Measurements from ENCODE around the gene DOCK1.
A peak's percentile ranks its signal among the peaks of the same experiment; 100 is the strongest.

DOCK1 gene

DNA sequence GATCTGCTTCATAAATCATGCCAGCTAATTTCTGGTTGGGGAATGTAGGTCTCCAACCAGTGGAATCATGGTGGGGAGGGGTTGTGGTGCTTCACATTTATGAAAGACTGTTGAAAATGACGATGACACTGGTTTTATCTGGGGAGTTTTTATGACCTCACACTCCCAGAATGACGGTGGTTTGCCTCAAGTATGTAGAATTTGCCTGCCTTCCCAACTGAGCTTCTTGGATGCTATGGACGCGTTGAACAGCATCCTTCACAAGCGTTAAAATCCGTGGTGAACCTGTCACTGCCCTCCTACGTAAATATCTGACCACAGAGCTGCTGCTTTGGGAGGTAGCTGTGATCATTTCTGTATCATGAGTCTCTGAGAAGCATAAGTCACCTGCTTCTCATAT lies 287.9 kb downstream of the DOCK1 start:
- Histone ChIP-seq H2BK5ac (ENCODE audit: low read depth, low read length, poor library complexity, severe bottlenecking) (no peak overlapping the region), H3K4me3 (ENCODE audit: insufficient read depth in 1 of 2, low read depth in 1 of 2, low read length in 2 of 2) (no peak overlapping the region), H3K4me2 (ENCODE audit: low read length, poor library complexity, severe bottlenecking) (no peak overlapping the region), H3K27ac (ENCODE audit: low read length, poor library complexity, severe bottlenecking) (no peak overlapping the region), H3K9me3 (ENCODE audit: control insufficient read depth, low read length) (no peaks in the 10 kb centered on the region), H3K4me1 (ENCODE audit: control insufficient read depth, insufficient read depth, low read depth, low read length) (peaks cover 28% of the 10 kb centered on the region), H2AFZ (ENCODE audit: low read depth, low read length) (no peak overlapping the region), H2BK12ac (ENCODE audit: low read length in 2 of 2) (no peak overlapping the region), H2BK15ac (ENCODE audit: low read depth, poor library complexity, severe bottlenecking) (no peak overlapping the region), H2AK5ac (ENCODE audit: low read length, severe bottlenecking) (no peak overlapping the region), H4K8ac (ENCODE audit: low read length) (no peak overlapping the region), H3K14ac (ENCODE audit: low read length in 2 of 2) (no peak overlapping the region), H3K18ac (ENCODE audit: low read depth in 1 of 2, low read length in 2 of 2) (no peak overlapping the region), H3K36me3 (ENCODE audit: control insufficient read depth in 1 of 2, insufficient read depth in 2 of 2, low read depth in 1 of 2, low read length in 2 of 2) (peaks cover 0 to 14% of the 10 kb centered on the region in 2 experiments), H2BK120ac (ENCODE audit: low read depth, low read length) (no peak overlapping the region), H4K91ac (ENCODE audit: low read length) (no peak overlapping the region), H3K79me1 (replicated peaks; ENCODE audit: low read length, poor library complexity, severe bottlenecking) (peaks cover 16% of the 10 kb centered on the region), H3K27me3 (ENCODE audit: control insufficient read depth in 1 of 2, insufficient read depth in 1 of 2, low read length in 2 of 2) (peaks cover 0 to 19% of the 10 kb centered on the region in 2 experiments), H3K9ac (ENCODE audit: low read length) (no peak overlapping the region), H3K23ac (ENCODE audit: low read length in 2 of 2) (no peak overlapping the region), H3K4ac (ENCODE audit: low read depth in 1 of 2, low read length in 2 of 2) (no peak overlapping the region)
- 72% methylated on average over 7 of the region's 7 CpGs for WGBS
- DNase-seq: peak; percentile 22

DNA sequence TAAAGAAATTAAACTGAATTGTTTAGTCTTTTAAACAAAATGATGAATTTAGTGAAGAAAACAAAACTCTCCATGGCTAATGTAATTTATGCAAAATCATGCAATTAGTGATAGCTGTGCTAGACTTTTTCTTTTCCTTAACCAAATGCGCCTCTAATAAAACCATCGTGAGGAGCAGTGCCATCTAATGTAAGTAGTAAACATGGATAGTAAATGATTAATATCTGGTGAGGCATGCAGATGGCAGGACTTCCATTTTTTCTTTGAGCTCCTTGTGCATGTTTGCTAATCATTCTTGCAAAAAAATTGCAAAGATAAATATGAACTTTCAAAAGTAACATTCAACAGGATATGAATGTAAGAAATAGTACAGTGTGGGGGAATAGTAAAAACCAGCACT lies 288.9 kb downstream of the DOCK1 start:
- no CpG with 5 or more reads among the region's 2 CpGs for WGBS
- Histone ChIP-seq H3K4ac (ENCODE audit: low read depth in 1 of 2, low read length in 2 of 2) (no peak overlapping the region), H3K4me1 (ENCODE audit: control insufficient read depth, insufficient read depth, low read depth, low read length) (peaks cover 28% of the 10 kb centered on the region), H3K18ac (ENCODE audit: low read depth in 1 of 2, low read length in 2 of 2) (no peak overlapping the region), H4K91ac (ENCODE audit: low read length) (no peak overlapping the region), H2AFZ (ENCODE audit: low read depth, low read length) (no peak overlapping the region), H3K23ac (ENCODE audit: low read length in 2 of 2) (no peak overlapping the region), H4K8ac (ENCODE audit: low read length) (no peak overlapping the region), H3K14ac (ENCODE audit: low read length in 2 of 2) (no peak overlapping the region), H2BK15ac (ENCODE audit: low read depth, poor library complexity, severe bottlenecking) (no peak overlapping the region), H2BK5ac (ENCODE audit: low read depth, low read length, poor library complexity, severe bottlenecking) (no peak overlapping the region), H3K9ac (ENCODE audit: low read length) (no peak overlapping the region), H3K9me3 (ENCODE audit: control insufficient read depth, low read length) (no peaks in the 10 kb centered on the region), H3K79me1 (replicated peaks; ENCODE audit: low read length, poor library complexity, severe bottlenecking) (peaks cover 16% of the 10 kb centered on the region), H2AK5ac (ENCODE audit: low read length, severe bottlenecking) (no peak overlapping the region), H3K36me3 (ENCODE audit: control insufficient read depth in 1 of 2, insufficient read depth in 2 of 2, low read depth in 1 of 2, low read length in 2 of 2) (peaks cover 0 to 5% of the 10 kb centered on the region in 2 experiments), H3K4me2 (ENCODE audit: low read length, poor library complexity, severe bottlenecking) (no peak overlapping the region), H3K27me3 (ENCODE audit: control insufficient read depth in 1 of 2, insufficient read depth in 1 of 2, low read length in 2 of 2) (peaks cover 0 to 19% of the 10 kb centered on the region in 2 experiments), H2BK12ac (ENCODE audit: low read length in 2 of 2) (no peak overlapping the region), H3K27ac (ENCODE audit: low read length, poor library complexity, severe bottlenecking) (no peak overlapping the region), H2BK120ac (ENCODE audit: low read depth, low read length) (no peak overlapping the region), H3K4me3 (ENCODE audit: insufficient read depth in 1 of 2, low read depth in 1 of 2, low read length in 2 of 2) (no peak overlapping the region)
- DNase-seq: no peak

DNA sequence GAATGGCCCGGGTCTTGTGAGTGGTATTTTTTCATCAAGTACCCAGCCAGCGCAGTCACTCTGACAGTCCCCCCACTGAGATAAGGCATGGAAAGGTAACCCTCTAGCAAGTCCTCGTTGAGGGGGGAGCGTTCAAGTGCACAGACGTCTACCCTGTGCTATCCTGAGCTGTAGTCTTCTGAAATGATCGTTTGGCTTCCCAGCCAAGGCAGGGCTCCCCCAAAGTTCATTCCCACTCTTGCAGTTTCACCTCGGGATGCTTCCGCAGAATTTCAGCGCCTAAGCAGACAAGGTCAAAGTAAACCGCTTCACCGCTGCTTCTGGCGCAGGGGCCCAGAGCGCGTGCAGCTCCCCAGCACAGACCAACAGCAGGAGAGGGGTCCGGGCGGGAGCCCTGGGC lies 289.4 kb downstream of the DOCK1 start:
- no peak overlapping the region for H2BK120ac ChIP-seq (ENCODE audit: low read depth, low read length)
- H3K4ac ChIP-seq (ENCODE audit: low read depth in 1 of 2, low read length in 2 of 2): no peak overlapping the region
- H3K9me3 ChIP-seq (ENCODE audit: control insufficient read depth, low read length): no peaks in the 10 kb centered on the region
- H2BK15ac ChIP-seq (ENCODE audit: low read depth, poor library complexity, severe bottlenecking): no peak overlapping the region
- H3K4me2 ChIP-seq (ENCODE audit: low read length, poor library complexity, severe bottlenecking): peak overlapping the region; percentile 97
- H4K8ac ChIP-seq (ENCODE audit: low read length): no peak overlapping the region
- H3K4me1 ChIP-seq (ENCODE audit: control insufficient read depth, insufficient read depth, low read depth, low read length): peaks cover 28% of the 10 kb centered on the region
- no peak overlapping the region for H3K23ac ChIP-seq (ENCODE audit: low read length in 2 of 2)
- H3K27me3 ChIP-seq (ENCODE audit: control insufficient read depth in 1 of 2, insufficient read depth in 1 of 2, low read length in 2 of 2): peaks cover 0 to 19% of the 10 kb centered on the region in 2 experiments
- peak overlapping the region in 1 of 2 experiments; percentile 70 for H3K4me3 ChIP-seq (ENCODE audit: insufficient read depth in 1 of 2, low read depth in 1 of 2, low read length in 2 of 2)
- no peak overlapping the region for H2BK12ac ChIP-seq (ENCODE audit: low read length in 2 of 2)
- no peak overlapping the region for H3K9ac ChIP-seq (ENCODE audit: low read length)
- peaks cover 16% of the 10 kb centered on the region for H3K79me1 ChIP-seq (replicated peaks; ENCODE audit: low read length, poor library complexity, severe bottlenecking)
- 40% methylated on average over 16 of the region's 16 CpGs for WGBS
- H3K36me3 ChIP-seq (ENCODE audit: control insufficient read depth in 1 of 2, insufficient read depth in 2 of 2, low read depth in 1 of 2, low read length in 2 of 2): peaks cover 0 to 7% of the 10 kb centered on the region in 2 experiments
- H4K91ac ChIP-seq (ENCODE audit: low read length): no peak overlapping the region
- H3K14ac ChIP-seq (ENCODE audit: low read length in 2 of 2): no peak overlapping the region
- no peak for DNase-seq
- H3K18ac ChIP-seq (ENCODE audit: low read depth in 1 of 2, low read length in 2 of 2): peak overlapping the region in 1 of 2 experiments; percentile 11
- H2AFZ ChIP-seq (ENCODE audit: low read depth, low read length): no peak overlapping the region
- H2BK5ac ChIP-seq (ENCODE audit: low read depth, low read length, poor library complexity, severe bottlenecking): no peak overlapping the region
- no peak overlapping the region for H3K27ac ChIP-seq (ENCODE audit: low read length, poor library complexity, severe bottlenecking)
- no peak overlapping the region for H2AK5ac ChIP-seq (ENCODE audit: low read length, severe bottlenecking)

DNA sequence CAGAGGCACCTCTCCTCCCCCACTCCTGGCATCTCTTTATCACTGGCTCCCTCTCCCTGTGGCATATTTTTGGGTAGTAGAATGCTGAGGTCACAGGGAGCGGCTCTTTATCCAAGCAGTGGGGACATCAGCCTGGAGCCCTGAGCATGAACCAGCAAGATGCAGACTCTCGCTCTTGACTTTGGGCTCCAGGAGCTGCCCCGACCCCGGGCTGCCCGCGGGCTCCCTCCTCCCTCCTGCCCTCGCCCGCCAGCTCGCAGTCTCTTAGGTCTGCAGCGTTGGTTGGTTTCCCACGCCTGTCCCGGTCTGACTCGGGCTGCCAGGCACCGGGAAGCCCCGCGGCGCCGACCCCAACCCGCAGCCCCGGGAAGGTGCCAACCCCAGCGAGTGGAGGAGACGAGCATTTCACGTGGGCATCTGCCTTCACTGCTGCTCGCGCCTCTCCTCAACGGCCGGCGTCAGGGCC lies 289.8 kb downstream of the DOCK1 start:
- Histone ChIP-seq H3K4me3 (ENCODE audit: insufficient read depth in 1 of 2, low read depth in 1 of 2, low read length in 2 of 2) (peak overlapping the region; percentile 28 to 70), H3K4me1 (ENCODE audit: control insufficient read depth, insufficient read depth, low read depth, low read length) (peaks cover 28% of the 10 kb centered on the region), H3K9me3 (ENCODE audit: control insufficient read depth, low read length) (no peaks in the 10 kb centered on the region), H2BK12ac (ENCODE audit: low read length in 2 of 2) (no peak overlapping the region), H4K8ac (ENCODE audit: low read length) (no peak overlapping the region), H2BK120ac (ENCODE audit: low read depth, low read length) (no peak overlapping the region), H3K4me2 (ENCODE audit: low read length, poor library complexity, severe bottlenecking) (peak overlapping the region; percentile 97), H3K23ac (ENCODE audit: low read length in 2 of 2) (peak overlapping the region in 1 of 2 experiments; percentile 18), H2AFZ (ENCODE audit: low read depth, low read length) (no peak overlapping the region), H2AK5ac (ENCODE audit: low read length, severe bottlenecking) (no peak overlapping the region), H2BK15ac (ENCODE audit: low read depth, poor library complexity, severe bottlenecking) (no peak overlapping the region), H3K4ac (ENCODE audit: low read depth in 1 of 2, low read length in 2 of 2) (no peak overlapping the region), H3K36me3 (ENCODE audit: control insufficient read depth in 1 of 2, insufficient read depth in 2 of 2, low read depth in 1 of 2, low read length in 2 of 2) (peaks cover 0 to 12% of the 10 kb centered on the region in 2 experiments), H3K18ac (ENCODE audit: low read depth in 1 of 2, low read length in 2 of 2) (no peak overlapping the region), H3K9ac (ENCODE audit: low read length) (peak overlapping the region; percentile 74), H3K79me1 (replicated peaks; ENCODE audit: low read length, poor library complexity, severe bottlenecking) (peaks cover 18% of the 10 kb centered on the region), H2BK5ac (ENCODE audit: low read depth, low read length, poor library complexity, severe bottlenecking) (no peak overlapping the region), H3K27me3 (ENCODE audit: control insufficient read depth in 1 of 2, insufficient read depth in 1 of 2, low read length in 2 of 2) (peaks cover 0 to 19% of the 10 kb centered on the region in 2 experiments), H3K27ac (ENCODE audit: low read length, poor library complexity, severe bottlenecking) (no peak overlapping the region), H4K91ac (ENCODE audit: low read length) (no peak overlapping the region), H3K14ac (ENCODE audit: low read length in 2 of 2) (no peak overlapping the region)
- no peak for DNase-seq
- WGBS: 3% methylated on average over 28 of the region's 28 CpGs
